Panc1 (cell line): Measurements from ENCODE around the gene PSME1. TPM values are rescaled to one million over a fixed set of nuclear protein-coding genes. Genes with fewer than 3 reads are reported as not detected.

ENCODE experiments used
- ATAC-seq: fragments of 200-7000 bp; cut with Tn5 transposase; 2 replicates; pipeline ENCODE4 v1.9.1; 2020; ENCODE audit warnings: mild to moderate bottlenecking, moderate library complexity
- BruUV-seq: library from RNA; stranded (reverse); fragments of 400-500 nt; replicated peaks from 2 replicates; lab custom pipeline; 2021; lab: Mats Ljungman, UMichigan
- CTCF ChIA-PET: fragments of 300-600 bp; sonication (Branson Sonifier 250); formaldehyde crosslinking; loops from one replicate; lab custom pipeline; 2022; ENCODE audit warnings: antibody characterized with exemption; lab: Charles Lee
- POLR2A ChIA-PET: fragments of 300-600 bp; sonication (Branson Sonifier 250); formaldehyde crosslinking; loops from one replicate; lab custom pipeline; 2022; ENCODE audit warnings: antibody characterized with exemption; lab: Charles Lee
- DNase-seq: peaks from one replicate; pipeline ENCODE4 v3.0.0-alpha.2; 2010; ENCODE audit warnings: low read depth, low spot score
- H3K27ac ChIP-seq: 2 replicates; pipeline ENCODE4 v1.5.1; 2011; ENCODE audit warnings: mild to moderate bottlenecking, low read length, inconsistent platforms
- H3K27me3 ChIP-seq: fragments of 200-500 bp; sonication (Bioruptor generic); 2 replicates; pipeline ENCODE4 v1.6.0; 2014; ENCODE audit warnings: low read length, inconsistent platforms; ENCODE audit not compliant: control insufficient read depth, insufficient read depth
- H3K36me3 ChIP-seq: fragments of 200-500 bp; sonication (Bioruptor generic); 2 replicates; pipeline ENCODE4 v1.5.1; 2014; ENCODE audit warnings: inconsistent platforms, mild to moderate bottlenecking, low read length, moderate library complexity; ENCODE audit not compliant: control insufficient read depth, insufficient read depth
- H3K4me1 ChIP-seq: 2 replicates; pipeline ENCODE4 v1.5.1; 2011; ENCODE audit warnings: inconsistent platforms, mild to moderate bottlenecking, low read length, moderate library complexity; ENCODE audit not compliant: control insufficient read depth, insufficient read depth
- H3K4me3 ChIP-seq, 2 experiments: 2 replicates each; pipeline ENCODE4 v1.5.1; 2011 to 2012; ENCODE audit warnings: low read depth in 2 of 2, low read length in 2 of 2, mild to moderate bottlenecking in 2 of 2, inconsistent platforms in 1 of 2, moderate library complexity in 1 of 2
- H3K9me3 ChIP-seq: fragments of 200-500 bp; sonication (Bioruptor generic); 2 replicates; pipeline ENCODE4 v1.5.1; 2014; ENCODE audit warnings: low read depth, mild to moderate bottlenecking, inconsistent platforms, low read length, moderate library complexity; ENCODE audit not compliant: control insufficient read depth, insufficient read depth
- CTCF ChIP-seq: fragments of 450-650 bp; IDR thresholded peaks from 2 replicates; pipeline ENCODE4 v1.5.1; 2017; ENCODE audit warnings: mild to moderate bottlenecking
- POLR2AphosphoS5 ChIP-seq: IDR thresholded peaks from 2 replicates; pipeline ENCODE4 v1.6.1; 2012; ENCODE audit warnings: mild to moderate bottlenecking, low read depth, low read length, moderate library complexity
- REST ChIP-seq, 2 experiments: IDR thresholded peaks; 2 replicates each; pipeline ENCODE4 v1.6.1; 2011 to 2012; ENCODE audit warnings: low read depth in 2 of 2, control low read depth in 1 of 2, low read length in 1 of 2, mild to moderate bottlenecking in 1 of 2, moderate library complexity in 1 of 2; ENCODE audit not compliant: insufficient read depth in 1 of 2
- SIN3A ChIP-seq: IDR thresholded peaks from 2 replicates; pipeline ENCODE4 v1.6.1; 2012; ENCODE audit warnings: low read depth, mild to moderate bottlenecking, low read length, moderate library complexity, borderline replicate concordance; ENCODE audit not compliant: insufficient read depth
- TCF7L2 ChIP-seq: IDR thresholded peaks from 2 replicates; pipeline ENCODE4 v1.6.1; 2011; ENCODE audit warnings: mild to moderate bottlenecking, low read depth, low read length, inconsistent platforms
- in situ Hi-C: cut with HindIII; loops from 2 replicates; pipeline ENCODE4 v1.10.0; 2016; ENCODE audit warnings: low sequenced_read_pairs, low pct_unique_long_range_greater_than_20kb
- intact Hi-C: fragments of 100-400 bp; cut with micrococcal nuclease; formaldehyde crosslinking; loops from one replicate; pipeline ENCODE4 v1.10.0; 2022; ENCODE audit not compliant: unreplicated experiment
- total RNA-seq: library from RNA; stranded (reverse); gene quantifications from one replicate; pipeline ENCODE4 v1.2.1, GENCODE V29; 2021; ENCODE audit not compliant: unreplicated experiment

Gene PSME1
- total RNA-seq, 1 experiment from 2014 or later: 130 TPM

GRCh38 chr14:24113801-24114531 lies 22.0 kb upstream of the PSME1 start:
- TSS peak; percentile 76 for BruUV-seq

More at GRCh38 chr14:24113801-24114531, 22.0 kb upstream of the PSME1 start:
- TF ChIP-seq TCF7L2 (peak; percentile 41), REST (IDR thresholded peaks at IDR 0.05; ENCODE audit: insufficient read depth in 1 of 2, low read depth in 2 of 2, low read length in 1 of 2) (no peak), SIN3A (no peak), POLR2AphosphoS5 (peak; percentile 76; the same call in 1 of the 2 replicates), CTCF (no peak)
- Histone ChIP-seq H3K27me3 (no peaks in the 10 kb centered on the region), H3K9me3 (no peaks in the 10 kb centered on the region), H3K4me3 (peak overlapping the region; percentile 86 to 98), H3K36me3 (no peaks in the 10 kb centered on the region; the same call in none of the 2 replicates), H3K4me1 (no peaks in the 10 kb centered on the region), H3K27ac (peak overlapping the region; percentile 95)
- DNase-seq (peak; percentile 82), ATAC-seq (peak; percentile 70)
- CTCF ChIA-PET: interaction anchor here (0.5 to 1.6 kb wide), 4 partner anchors 22 to 543 kb away, joined by 3 to 6 read pairs (median 4); partner anchors contain the start of gene PSME1
- intact Hi-C loops: no loop called here
- in situ Hi-C loops: no loop called here
- POLR2A ChIA-PET: interaction anchor here (0.6 to 1.7 kb wide), 4 partner anchors 22 to 115 kb away, joined by 3 to 13 read pairs (median 4); partner anchors contain the start of genes PSME1 and RNF31
